Myocyte (in vitro differentiated cells): ENCODE data around the gene SLC10A7. TPM values are rescaled to one million over a fixed set of nuclear protein-coding genes. Genes with fewer than 3 reads are reported as not detected.

ENCODE experiments used
- DNase-seq: peaks from one replicate; pipeline ENCODE4 v3.0.0-alpha.2; 2012; ENCODE audit warnings: low read depth
- total RNA-seq: library from RNA; depleted of rRNA; stranded (reverse); fragments of >200 nt; gene quantifications from 2 replicates; pipeline ENCODE4 v1.2.3, GENCODE V29; 2014

The SLC10A7 gene
- total RNA-seq, 1 donor from 2014 or later = 5.6 TPM

GRCh38 chr4:146263793-146264192, 257.9 kb downstream of the SLC10A7 start:
- no peak for DNase-seq

- peak; percentile 31 for DNase-seq
Observed at GRCh38 chr4:146261041-146261440, 260.7 kb downstream of the SLC10A7 start.

- DNase-seq = peak; percentile 32
Observed at GRCh38 chr4:146260521-146260920, 261.2 kb downstream of the SLC10A7 start.

- no peak for DNase-seq
Observed at GRCh38 chr4:146257511-146257910, 264.2 kb downstream of the SLC10A7 start.

- DNase-seq = no peak
Observed at GRCh38 chr4:146256328-146256727, 265.4 kb downstream of the SLC10A7 start.

GRCh38 chr4:146255874-146256273, 265.9 kb downstream of the SLC10A7 start:
- DNase-seq = no peak

- DNase-seq = no peak
Observed at GRCh38 chr4:146255463-146255862, 266.3 kb downstream of the SLC10A7 start.

GRCh38 chr4:146252969-146253611, 268.6 kb downstream of the SLC10A7 start:
- DNase-seq = no peak

GRCh38 chr4:146247356-146247755, 274.4 kb downstream of the SLC10A7 start:
- no peak for DNase-seq

- DNase-seq = no peak
Observed at GRCh38 chr4:146246381-146246780, 275.4 kb downstream of the SLC10A7 start.

GRCh38 chr4:146245850-146246249, 275.9 kb downstream of the SLC10A7 start:
- no peak for DNase-seq

- no peak for DNase-seq
Observed at GRCh38 chr4:146245246-146245645, 276.5 kb downstream of the SLC10A7 start.

- DNase-seq = no peak
Observed at GRCh38 chr4:146244496-146244895, 277.2 kb downstream of the SLC10A7 start.

- DNase-seq = no peak
Observed at GRCh38 chr4:146243883-146244277, 277.9 kb downstream of the SLC10A7 start.

- DNase-seq = no peak
Observed at GRCh38 chr4:146243141-146243882, 278.4 kb downstream of the SLC10A7 start.

- no peak for DNase-seq
Observed at GRCh38 chr4:146238107-146238506, 283.6 kb downstream of the SLC10A7 start.

GRCh38 chr4:146237092-146237491, 284.6 kb downstream of the SLC10A7 start:
- DNase-seq = no peak

GRCh38 chr4:146236216-146236615, 285.5 kb downstream of the SLC10A7 start:
- DNase-seq = no peak

GRCh38 chr4:146235654-146236177, 286.0 kb downstream of the SLC10A7 start:
- no peak for DNase-seq

- DNase-seq = no peak
Observed at GRCh38 chr4:146232131-146232722, 289.5 kb downstream of the SLC10A7 start.

- DNase-seq = no peak
Observed at GRCh38 chr4:146229406-146229805, 292.3 kb downstream of the SLC10A7 start.

- peak; percentile 14 for DNase-seq
Observed at GRCh38 chr4:146224326-146224966, 297.3 kb downstream of the SLC10A7 start.
